Activated CD8-positive, alpha-beta memory T cell treated with anti-CD3 and anti-CD28 coated beads, Interleukin-2, amount 10 ng/mL, durations not matched to agents 7 days and 5 days (primary cell): ENCODE results near the gene HTR1D. TPM values are rescaled to one million over a fixed set of nuclear protein-coding genes. Genes with fewer than 3 reads are reported as not detected.
"Not testable (repeated sequence)": the region's sequence is repeated elsewhere in the genome, so short reads cannot be mapped to it uniquely, and the experiment has no call there.

Source experiments
- ATAC-seq: fragments of 150-1000 bp; cut with Tn5 transposase; one replicate; pipeline ENCODE4 v1.10.0; 2021; ENCODE audit warnings: moderate library complexity
- CTCF ChIA-PET: fragments of 350-600 bp; sonication (Branson Sonifier 250); formaldehyde crosslinking; loops from one replicate; lab custom pipeline; 2021; ENCODE audit warnings: antibody characterized with exemption; lab: Charles Lee
- DNase-seq: peaks from one replicate; pipeline ENCODE4 v3.0.0-alpha.2; 2020
- H3K27ac Mint-ChIP-seq: one replicate; pipeline ENCODE4 v1.8.0; 2021; ENCODE audit warnings: mild to moderate bottlenecking, mixed read lengths
- H3K27me3 Mint-ChIP-seq: one replicate; pipeline ENCODE4 v1.8.0; 2021; ENCODE audit warnings: mixed read lengths
- H3K36me3 Mint-ChIP-seq: one replicate; pipeline ENCODE4 v1.8.0; 2021; ENCODE audit warnings: mild to moderate bottlenecking, mixed read lengths
- H3K4me1 Mint-ChIP-seq: one replicate; pipeline ENCODE4 v1.8.0; 2021; ENCODE audit warnings: mixed read lengths
- H3K4me3 Mint-ChIP-seq: one replicate; pipeline ENCODE4 v1.8.0; 2021; ENCODE audit warnings: mild to moderate bottlenecking, moderate library complexity, mixed read lengths
- H3K9me3 Mint-ChIP-seq: one replicate; pipeline ENCODE4 v1.8.0; 2022; ENCODE audit warnings: low read depth, mixed read lengths
- total RNA-seq, 2 experiments: library from RNA; stranded (reverse); gene quantifications; one replicate each; pipeline ENCODE4 v1.2.3, GENCODE V29; 2021

The HTR1D gene
- total RNA-seq, 2 experiments from 2014 or later = not detected

DNA sequence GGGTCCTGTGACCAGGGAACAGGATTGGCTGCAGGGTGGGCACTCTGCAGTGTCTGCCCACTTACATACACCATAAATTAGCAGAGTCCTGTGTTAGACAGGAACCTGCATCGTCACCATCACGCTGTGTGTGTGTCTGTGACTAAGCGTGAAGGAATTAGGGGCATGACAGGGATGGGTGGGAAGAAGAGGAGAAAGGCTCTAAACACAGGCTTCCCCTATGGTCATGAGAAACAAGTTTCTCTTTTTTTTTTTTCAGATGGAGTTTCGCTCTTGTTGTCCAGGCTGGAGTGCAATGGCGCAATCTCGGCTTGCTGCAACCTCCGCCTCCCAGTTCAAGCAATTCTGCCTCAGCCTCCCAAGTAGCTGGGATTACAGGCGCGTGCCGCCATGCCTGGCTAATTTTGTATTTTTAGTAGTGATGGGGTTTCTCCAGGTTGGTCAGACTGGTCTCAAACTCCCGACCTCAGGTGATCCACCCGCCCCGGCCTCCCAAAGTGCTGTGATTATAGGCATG lies 28.3 kb downstream of the HTR1D start:
- H3K9me3 Mint-ChIP-seq, H3K4me3 Mint-ChIP-seq, H3K27ac Mint-ChIP-seq, H3K27me3 Mint-ChIP-seq, ATAC-seq, H3K36me3 Mint-ChIP-seq, DNase-seq, CTCF ChIA-PET, H3K4me1 Mint-ChIP-seq: not testable (repeated sequence)

GRCh38 chr1:23188434-23188884 lies 28.8 kb downstream of the HTR1D start:
- peaks cover 7% of the 10 kb centered on the region for H3K4me1 Mint-ChIP-seq
- H3K9me3 Mint-ChIP-seq = no peaks in the 10 kb centered on the region
- no peaks in the 10 kb centered on the region for H3K36me3 Mint-ChIP-seq
- peaks cover 10% of the 10 kb centered on the region for H3K27me3 Mint-ChIP-seq
- DNase-seq = no peak
- no peak for ATAC-seq
- no peak overlapping the region for H3K27ac Mint-ChIP-seq
- no peak overlapping the region for H3K4me3 Mint-ChIP-seq
- CTCF ChIA-PET = interaction anchor here (15.9 kb wide), 1 partner anchor 90 kb away, joined by 515 read pairs; no protein-coding TSS in a partner anchor

DNA sequence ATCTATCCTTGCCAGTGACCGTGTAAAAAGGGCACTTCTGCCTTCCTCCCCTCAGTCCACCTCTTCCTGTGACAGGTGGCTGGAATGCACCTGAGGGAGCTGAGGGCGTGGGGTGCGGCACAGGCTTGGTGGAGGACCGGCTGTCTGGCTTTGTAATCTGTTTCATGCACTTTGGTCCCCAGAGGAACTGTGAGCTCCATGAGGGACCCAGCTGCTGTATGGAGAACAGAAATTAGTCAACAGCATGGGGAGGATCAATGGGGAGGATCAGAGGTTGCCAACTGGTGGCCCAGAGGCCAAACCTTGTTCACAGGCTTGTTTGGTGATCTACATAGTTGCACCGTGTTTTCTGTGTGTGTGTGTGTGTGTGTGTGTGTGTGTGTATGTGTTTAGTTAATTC lies 29.7 kb downstream of the HTR1D start:
- Mint-ChIP-seq H3K9me3 (no peaks in the 10 kb centered on the region), H3K36me3 (no peaks in the 10 kb centered on the region), H3K4me3 (no peak overlapping the region), H3K4me1 (peaks cover 7% of the 10 kb centered on the region), H3K27me3 (peaks cover 13% of the 10 kb centered on the region), H3K27ac (no peak overlapping the region)
- no peak for ATAC-seq
- no peak for DNase-seq
- CTCF ChIA-PET = interaction anchor here (1.6 to 15.9 kb wide), 3 partner anchors 16 to 352 kb away, joined by 3 to 515 read pairs (median 107); partner anchors contain the start of gene LUZP1

- Mint-ChIP-seq H3K27me3 (peaks cover 10% of the 10 kb centered on the region), H3K27ac (no peak overlapping the region), H3K4me1 (peaks cover 7% of the 10 kb centered on the region), H3K9me3 (no peaks in the 10 kb centered on the region), H3K4me3 (no peak overlapping the region), H3K36me3 (no peaks in the 10 kb centered on the region)
- ATAC-seq (no peak), DNase-seq (no peak)
- CTCF ChIA-PET = interaction anchor here (0.5 to 15.9 kb wide), 35 partner anchors 10 to 506 kb away, joined by 3 to 515 read pairs (median 6); partner anchors contain the start of genes HTR1D, LUZP1 and RPL11
Observed at GRCh38 chr1:23185381-23185780, 31.9 kb downstream of the HTR1D start.

DNA sequence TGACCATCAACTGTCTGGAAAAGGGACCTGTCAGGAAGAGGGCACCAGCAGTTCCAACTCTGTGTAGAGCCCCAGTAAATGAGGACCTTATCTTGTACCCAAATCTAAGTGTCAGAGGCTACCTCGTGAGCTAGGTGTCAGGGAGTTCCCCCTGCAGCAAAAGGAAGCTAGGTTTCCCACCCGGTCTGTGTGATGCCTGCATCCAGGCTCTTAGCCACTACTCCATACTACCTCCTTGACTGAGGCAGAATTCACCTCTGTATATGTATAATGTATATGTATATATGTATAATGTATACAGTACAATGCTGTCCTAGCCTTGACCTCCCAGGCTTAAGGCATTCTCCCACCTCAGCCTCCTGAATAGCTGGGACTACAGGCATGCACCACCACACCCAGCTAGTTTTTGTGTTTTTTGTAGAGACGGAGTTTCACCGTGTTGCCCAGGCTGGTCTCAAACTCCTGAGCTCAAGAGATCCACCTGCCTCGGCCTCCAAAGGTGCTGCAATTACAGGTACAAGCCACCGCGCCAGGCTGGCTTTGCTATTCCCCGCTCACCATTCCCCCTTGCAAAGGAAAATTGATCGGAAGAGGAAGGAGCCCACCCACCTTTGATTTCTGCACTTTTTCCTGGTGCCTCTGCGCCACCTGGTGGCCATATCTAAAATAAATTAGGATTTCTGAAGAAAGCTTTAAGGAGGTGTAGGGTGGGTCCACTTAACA lies 32.9 kb downstream of the HTR1D start:
- Mint-ChIP-seq H3K4me1 (peaks cover 7% of the 10 kb centered on the region), H3K27ac (no peak overlapping the region), H3K9me3 (no peaks in the 10 kb centered on the region), H3K36me3 (no peaks in the 10 kb centered on the region), H3K27me3 (peaks cover 13% of the 10 kb centered on the region), H3K4me3 (peak overlapping the region; percentile 33)
- CTCF ChIA-PET = interaction anchor here (0.5 to 15.9 kb wide), 49 partner anchors 11 to 507 kb away, joined by 3 to 515 read pairs (median 5); partner anchors contain the start of genes HTR1D, KDM1A, LUZP1 and RPL11
- DNase-seq (no peak), ATAC-seq (peak; percentile 36)

DNA sequence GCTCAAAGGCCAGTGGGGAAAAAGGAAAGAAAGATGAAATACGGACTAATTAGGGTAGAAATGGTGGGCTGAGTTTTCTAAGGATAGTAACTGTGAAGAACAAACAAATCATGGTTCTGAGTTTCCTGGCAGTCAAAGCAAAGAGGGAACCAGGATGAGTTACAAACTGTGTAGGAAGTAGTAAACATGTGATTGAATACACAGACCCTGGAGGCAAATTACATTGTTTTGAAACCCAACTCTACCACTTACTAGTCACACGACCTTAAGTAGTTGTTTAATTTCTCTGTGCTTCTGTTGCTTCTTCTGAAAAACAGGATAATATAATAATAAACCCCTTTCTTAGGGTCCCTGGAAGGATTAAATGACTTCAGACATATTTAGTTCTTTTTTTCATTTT lies 37.4 kb downstream of the HTR1D start:
- DNase-seq = no peak
- CTCF ChIA-PET = interaction anchor here (0.7 to 15.9 kb wide), 4 partner anchors 12 to 133 kb away, joined by 3 to 515 read pairs (median 4); no protein-coding TSS in a partner anchor
- peaks cover 16% of the 10 kb centered on the region for H3K4me1 Mint-ChIP-seq
- no peaks in the 10 kb centered on the region for H3K36me3 Mint-ChIP-seq
- no peak overlapping the region for H3K4me3 Mint-ChIP-seq
- H3K9me3 Mint-ChIP-seq = no peaks in the 10 kb centered on the region
- H3K27ac Mint-ChIP-seq = no peak overlapping the region
- ATAC-seq = no peak
- H3K27me3 Mint-ChIP-seq = peaks cover 46% of the 10 kb centered on the region

- H3K9me3 Mint-ChIP-seq = no peaks in the 10 kb centered on the region
- H3K4me3 Mint-ChIP-seq = no peak overlapping the region
- peaks cover 18% of the 10 kb centered on the region for H3K4me1 Mint-ChIP-seq
- peaks cover 2% of the 10 kb centered on the region for H3K36me3 Mint-ChIP-seq
- H3K27me3 Mint-ChIP-seq = peaks cover 46% of the 10 kb centered on the region
- ATAC-seq (no peak), DNase-seq (no peak)
- no peak overlapping the region for H3K27ac Mint-ChIP-seq
- CTCF ChIA-PET = interaction anchor here (1.0 to 15.9 kb wide), 4 partner anchors 12 to 132 kb away, joined by 3 to 515 read pairs (median 5); no protein-coding TSS in a partner anchor
Observed at GRCh38 chr1:23178950-23179349, 38.4 kb downstream of the HTR1D start.

DNA sequence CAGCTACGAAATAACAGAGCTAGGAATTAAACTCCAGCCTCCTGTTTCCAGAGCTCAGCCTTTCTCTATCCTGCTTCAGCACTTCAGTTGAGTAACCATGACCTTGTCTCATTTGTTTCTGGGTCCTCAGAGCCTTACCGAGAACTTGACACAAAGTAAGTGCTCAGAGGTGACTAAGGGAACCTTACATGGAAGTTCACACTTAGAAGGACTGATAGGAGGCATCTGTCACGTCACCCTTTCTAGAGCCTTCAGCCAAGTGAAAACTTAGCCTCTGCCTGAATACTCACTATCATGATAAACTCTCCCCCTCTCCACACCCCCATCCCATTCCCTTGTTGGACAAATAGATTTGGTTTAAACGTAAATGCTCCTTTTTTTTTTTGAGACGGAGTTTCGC lies 38.9 kb downstream of the HTR1D start:
- Mint-ChIP-seq H3K36me3 (peaks cover 2% of the 10 kb centered on the region), H3K4me3 (no peak overlapping the region), H3K9me3 (no peaks in the 10 kb centered on the region), H3K4me1 (peaks cover 16% of the 10 kb centered on the region), H3K27ac (no peak overlapping the region), H3K27me3 (peaks cover 46% of the 10 kb centered on the region)
- CTCF ChIA-PET = interaction anchor here (1.8 to 15.9 kb wide), 2 partner anchors 11 to 80 kb away, joined by 6 to 515 read pairs; no protein-coding TSS in a partner anchor
- ATAC-seq (no peak), DNase-seq (no peak)

- Mint-ChIP-seq H3K4me3 (peak overlapping the region; percentile 57), H3K9me3 (no peaks in the 10 kb centered on the region), H3K27ac (no peak overlapping the region)
Observed at GRCh38 chr1:23177438-23178380, 39.6 kb downstream of the HTR1D start.

GRCh38 chr1:23177031-23177430 lies 40.3 kb downstream of the HTR1D start:
- H3K36me3 Mint-ChIP-seq = peaks cover 2% of the 10 kb centered on the region
- no peak for DNase-seq
- CTCF ChIA-PET = interaction anchor here (1.0 to 15.9 kb wide), 4 partner anchors 7 to 136 kb away, joined by 3 to 515 read pairs (median 55); no protein-coding TSS in a partner anchor
- ATAC-seq = no peak
- H3K4me1 Mint-ChIP-seq = peaks cover 16% of the 10 kb centered on the region
- peak overlapping the region; percentile 57 for H3K4me3 Mint-ChIP-seq
- no peaks in the 10 kb centered on the region for H3K9me3 Mint-ChIP-seq
- H3K27me3 Mint-ChIP-seq = peaks cover 43% of the 10 kb centered on the region
- no peak overlapping the region for H3K27ac Mint-ChIP-seq

More at GRCh38 chr1:23177438-23178380, 39.6 kb downstream of the HTR1D start:
- peaks cover 2% of the 10 kb centered on the region for H3K36me3 Mint-ChIP-seq
- ATAC-seq (peak; percentile 78), DNase-seq (peak; percentile 51)
- CTCF ChIA-PET = interaction anchor here (1.0 to 15.9 kb wide), 4 partner anchors 11 to 137 kb away, joined by 3 to 515 read pairs (median 4); no protein-coding TSS in a partner anchor
- peaks cover 43% of the 10 kb centered on the region for H3K27me3 Mint-ChIP-seq
- H3K4me1 Mint-ChIP-seq = peaks cover 16% of the 10 kb centered on the region

DNA sequence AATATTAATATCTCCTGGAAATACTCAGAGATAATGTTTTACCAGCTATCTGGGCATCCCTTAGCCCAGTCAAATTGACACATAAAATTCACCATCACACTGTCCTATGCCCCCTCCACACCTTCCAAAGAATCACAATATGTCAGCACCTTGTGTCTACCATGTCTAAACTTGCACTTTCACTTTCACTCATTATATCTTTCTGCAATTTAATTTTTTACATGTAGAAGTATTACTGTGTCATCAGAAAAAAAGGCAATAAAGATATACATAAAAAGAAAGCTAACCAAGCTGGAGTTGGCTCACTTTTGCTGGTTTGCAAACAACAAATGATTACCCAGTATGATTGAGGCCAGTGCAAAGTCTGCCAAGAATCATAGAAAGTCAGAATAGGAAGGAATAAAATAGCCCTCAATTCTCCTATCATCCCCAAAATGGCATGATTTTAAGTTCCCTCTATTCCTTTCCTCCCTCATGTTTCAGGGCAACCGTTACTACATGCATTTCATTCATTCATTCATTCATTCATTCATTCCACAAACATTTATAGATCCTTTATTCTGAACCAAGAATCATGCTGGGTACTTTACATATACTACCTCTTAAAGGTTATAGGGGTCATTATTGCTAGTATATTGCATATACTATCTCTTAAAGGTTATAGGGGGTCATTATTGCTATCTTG lies 42.7 kb downstream of the HTR1D start:
- H3K4me3 Mint-ChIP-seq = no peak overlapping the region
- H3K36me3 Mint-ChIP-seq = peaks cover 2% of the 10 kb centered on the region
- H3K27me3 Mint-ChIP-seq = peaks cover 36% of the 10 kb centered on the region
- no peak for ATAC-seq
- H3K27ac Mint-ChIP-seq = no peak overlapping the region
- peaks cover 20% of the 10 kb centered on the region for H3K4me1 Mint-ChIP-seq
- no peak for DNase-seq
- CTCF ChIA-PET = interaction anchor here (1.4 to 15.9 kb wide), 4 partner anchors 10 to 76 kb away, joined by 3 to 515 read pairs (median 55); no protein-coding TSS in a partner anchor
- H3K9me3 Mint-ChIP-seq = no peaks in the 10 kb centered on the region

- Mint-ChIP-seq H3K9me3 (no peaks in the 10 kb centered on the region), H3K27ac (no peak overlapping the region), H3K4me3 (no peak overlapping the region), H3K27me3 (peaks cover 11% of the 10 kb centered on the region), H3K4me1 (peaks cover 20% of the 10 kb centered on the region), H3K36me3 (peaks cover 4% of the 10 kb centered on the region)
- no peak for DNase-seq
- CTCF ChIA-PET = interaction anchor here (4.1 to 10.2 kb wide), 2 partner anchors 13 to 72 kb away, joined by 15 to 107 read pairs; no protein-coding TSS in a partner anchor
- no peak for ATAC-seq
Observed at GRCh38 chr1:23171181-23171755, 46.0 kb downstream of the HTR1D start.
